A549 (cell line): ENCODE data around the gene RELN.

Experiments
- CTCF ChIP-seq: fragments of >200 bp; sonication (Bioruptor Twin); formaldehyde crosslinking; IDR thresholded peaks from 3 replicates; pipeline ENCODE4 v1.5.1; 2016
- MYC ChIP-seq: IDR thresholded peaks from 2 replicates; pipeline ENCODE4 v1.6.1; 2012; ENCODE audit warnings: mild to moderate bottlenecking, inconsistent platforms, low read length, improper control_type of control experiment, borderline replicate concordance
- NFE2L2 ChIP-seq: fragments of 150-350 bp; conservative IDR thresholded peaks from 2 replicates; pipeline ENCODE4 v1.6.1; 2014; ENCODE audit warnings: low read length
- PHF8 ChIP-seq: fragments of 200-600 bp; sonication (generic); IDR thresholded peaks from 2 replicates; pipeline ENCODE4 v1.6.1; 2016; ENCODE audit warnings: low read depth, mild to moderate bottlenecking, antibody characterized with exemption, moderate library complexity, borderline replicate concordance
- POLR2A ChIP-seq: IDR thresholded peaks from 2 replicates; pipeline ENCODE4 v1.6.1; 2012; ENCODE audit warnings: mild to moderate bottlenecking, low read length
- RFX5 ChIP-seq: fragments of 450-650 bp; IDR thresholded peaks from 2 replicates; pipeline ENCODE4 v1.7.1; 2014; ENCODE audit warnings: antibody characterized with exemption, mild to moderate bottlenecking, moderate library complexity

- TF ChIP-seq CTCF = no peak
- no peak for TF ChIP-seq PHF8
- TF ChIP-seq POLR2A = no peak
- no peak for TF ChIP-seq NFE2L2
- no peak for TF ChIP-seq MYC
- TF ChIP-seq RFX5 = no peak
Measured at GRCh38 chr7:103949374-103949773, 40.1 kb downstream of the RELN start.
